ENCODE results near the gene GRIK2. TPM values are rescaled to one million over a fixed set of nuclear protein-coding genes. Genes with fewer than 3 reads are reported as not detected.

The GRIK2 gene
- total and polyA plus RNA-seq, 2 donors (not counting 3 experiments of a cell fraction or from before 2014, with no cell fraction given): not detected

- intact Hi-C loops (cut with micrococcal nuclease): no loop called here
- FAIRE-seq: no peak
- Histone ChIP-seq H3K9me3 (replicated peaks; ENCODE audit: control insufficient read depth, insufficient read depth, low read length) (no peaks in the 10 kb centered on the region), H3K79me2 (ENCODE audit: control insufficient read depth, insufficient read depth, low read length) (no peaks in the 10 kb centered on the region), H3K36me3 (ENCODE audit: control insufficient read depth in 2 of 2, extremely low read depth in 1 of 2, insufficient read depth in 2 of 2, low read length in 2 of 2) (no peaks in the 10 kb centered on the region), H3K27ac (ENCODE audit: insufficient read depth, low read depth, low read length) (no peak overlapping the region), H3K27me3 (ENCODE audit: control insufficient read depth in 2 of 2, insufficient read depth in 2 of 2, low read length in 2 of 2) (no peaks in the 10 kb centered on the region), H3K9me1 (replicated peaks; ENCODE audit: control insufficient read depth, extremely low read depth, insufficient read depth, low read length) (no peaks in the 10 kb centered on the region), H4K20me1 (replicated peaks; ENCODE audit: control insufficient read depth, extremely low read depth, insufficient read depth, low read length) (no peaks in the 10 kb centered on the region), H3K4me3 (replicated peaks in 1 of 3; ENCODE audit: insufficient read depth in 1 of 3, low read depth in 1 of 3, low read length in 3 of 3) (no peak overlapping the region), H3K9ac (replicated peaks; ENCODE audit: extremely low read depth, insufficient read depth, low read length) (no peak overlapping the region), H3K4me2 (ENCODE audit: insufficient read depth, low read length) (no peak overlapping the region), H2AFZ (ENCODE audit: low read depth, low read length) (no peak overlapping the region), H3K4me1 (ENCODE audit: control insufficient read depth, extremely low read depth, insufficient read depth, low read length) (no peaks in the 10 kb centered on the region)
- no peak for TF ChIP-seq POLR2A (IDR thresholded peaks at IDR 0.05; ENCODE audit: low read depth, low read length)
- BruUV-seq (replicated peaks): no TSS peak
- ChIA-PET POLR2A (no interaction called here), CTCF (interaction anchor here (0.9 kb wide), 1 partner anchor 21 kb away, joined by 3 read pairs; no protein-coding TSS in a partner anchor)
- dilution Hi-C loops (cut with MboI; ENCODE audit: extremely low pct_ligation_motif_present, low sequenced_read_pairs): no loop called here
- no peak for DNase-seq (ENCODE audit: low read depth, low spot score)
These were observed 309.8 kb downstream of the GRIK2 start for GRCh38 chr6:101703311-101703710.

GRCh38 chr6:101705866-101706265 is 312.4 kb downstream of the GRIK2 start:
- H3K4me3 ChIP-seq (replicated peaks in 1 of 3; ENCODE audit: insufficient read depth in 1 of 3, low read depth in 1 of 3, low read length in 3 of 3): no peak overlapping the region
- no peak overlapping the region for H3K27ac ChIP-seq (ENCODE audit: insufficient read depth, low read depth, low read length)
- H3K9me1 ChIP-seq (replicated peaks; ENCODE audit: control insufficient read depth, extremely low read depth, insufficient read depth, low read length): no peaks in the 10 kb centered on the region
- H2AFZ ChIP-seq (ENCODE audit: low read depth, low read length): no peak overlapping the region
- no peak for FAIRE-seq
- dilution Hi-C loops (cut with MboI; ENCODE audit: extremely low pct_ligation_motif_present, low sequenced_read_pairs) (no loop called here), intact Hi-C loops (cut with micrococcal nuclease) (no loop called here)
- TF ChIP-seq MAX (IDR thresholded peaks at IDR 0.05; ENCODE audit: insufficient read depth, insufficient read length): no peak
- no peak for TF ChIP-seq POLR2AphosphoS5 (IDR thresholded peaks at IDR 0.05; ENCODE audit: insufficient read depth, low read depth, low read length)
- TF ChIP-seq FOS (IDR thresholded peaks at IDR 0.05; ENCODE audit: borderline replicate concordance, insufficient read depth, low read length): no peak
- TF ChIP-seq POLR2A (IDR thresholded peaks at IDR 0.05; ENCODE audit: low read depth, low read length): no peak
- no peak for TF ChIP-seq CTCF (IDR thresholded peaks at IDR 0.05; ENCODE audit: extremely low read depth in 1 of 2, insufficient read depth in 1 of 2, low read depth in 1 of 2, low read length in 2 of 2)
- TF ChIP-seq JUN (IDR thresholded peaks at IDR 0.05; ENCODE audit: borderline replicate concordance, insufficient read depth, insufficient read length, low read depth): no peak
- TF ChIP-seq EZH2 (IDR thresholded peaks at IDR 0.05; ENCODE audit: borderline replicate concordance, low read depth, low read length, severe bottlenecking): no peak
- TF ChIP-seq MYC (IDR thresholded peaks at IDR 0.05; ENCODE audit: low read depth, low read length): no peak
- TF ChIP-seq GATA2 (IDR thresholded peaks at IDR 0.05; ENCODE audit: insufficient read depth, insufficient read length, low read depth, low read length): no peak
- CTCF ChIA-PET: no interaction called here
- no peaks in the 10 kb centered on the region for H3K79me2 ChIP-seq (ENCODE audit: control insufficient read depth, insufficient read depth, low read length)
- H3K9me3 ChIP-seq (replicated peaks; ENCODE audit: control insufficient read depth, insufficient read depth, low read length): no peaks in the 10 kb centered on the region
- no peaks in the 10 kb centered on the region for H4K20me1 ChIP-seq (replicated peaks; ENCODE audit: control insufficient read depth, extremely low read depth, insufficient read depth, low read length)
- H3K27me3 ChIP-seq (ENCODE audit: control insufficient read depth in 2 of 2, insufficient read depth in 2 of 2, low read length in 2 of 2): no peaks in the 10 kb centered on the region
- BruUV-seq (replicated peaks): no TSS peak
- POLR2A ChIA-PET: no interaction called here
- no peak overlapping the region for H3K4me2 ChIP-seq (ENCODE audit: insufficient read depth, low read length)
- H3K4me1 ChIP-seq (ENCODE audit: control insufficient read depth, extremely low read depth, insufficient read depth, low read length): no peaks in the 10 kb centered on the region
- no peak for DNase-seq (ENCODE audit: low read depth, low spot score)
- H3K9ac ChIP-seq (replicated peaks; ENCODE audit: extremely low read depth, insufficient read depth, low read length): no peak overlapping the region
- no peaks in the 10 kb centered on the region for H3K36me3 ChIP-seq (ENCODE audit: control insufficient read depth in 2 of 2, extremely low read depth in 1 of 2, insufficient read depth in 2 of 2, low read length in 2 of 2)

All from endothelial cell of umbilical vein (primary cell).